Prostate gland (tissue), 2 donors: ENCODE measurements around the gene ITGA6.

Experiments
- POLR2A ChIP-seq: fragments of 450-650 bp; IDR thresholded peaks from one replicate; pipeline ENCODE4 v1.6.1; 2016; ENCODE audit warnings: antibody characterized with exemption, mild to moderate bottlenecking
- TF ChIP-seq, protein P1 (sequence below), 4 experiments: fragments of 200-600 bp in 2 of 4; fragments of 450-650 bp in 2 of 4; sonication (generic) in 2 of 4; IDR thresholded peaks; 1 replicate in 3 of 4; 2 replicates in 1 of 4; pipeline ENCODE4 v1.5.1; 2016 to 2019; ENCODE audit warnings: antibody characterized with exemption in 4 of 4, mild to moderate bottlenecking in 2 of 4, moderate library complexity in 2 of 4

DNA sequence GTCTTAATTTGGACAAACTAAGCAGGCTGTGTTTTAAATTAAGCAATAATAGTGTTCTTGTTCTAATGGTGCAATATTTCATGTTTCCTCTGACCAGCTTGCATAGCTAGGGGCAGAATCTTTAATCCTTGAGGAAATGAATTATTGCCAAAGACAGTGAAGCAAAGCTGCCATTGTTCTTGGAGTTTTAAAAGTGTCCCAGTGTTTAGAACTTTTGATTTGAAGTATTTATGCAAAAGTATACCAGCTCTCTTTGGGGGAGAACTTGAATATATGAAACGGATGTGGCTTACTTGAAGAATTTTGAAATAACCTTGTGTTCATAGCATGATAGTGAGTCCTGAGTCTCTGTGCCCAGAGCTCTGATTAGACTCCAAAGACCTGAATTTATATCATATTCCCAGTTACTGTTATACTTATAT is 33.4 kb downstream of the ITGA6 start:
- TF ChIP-seq, protein P1, sequence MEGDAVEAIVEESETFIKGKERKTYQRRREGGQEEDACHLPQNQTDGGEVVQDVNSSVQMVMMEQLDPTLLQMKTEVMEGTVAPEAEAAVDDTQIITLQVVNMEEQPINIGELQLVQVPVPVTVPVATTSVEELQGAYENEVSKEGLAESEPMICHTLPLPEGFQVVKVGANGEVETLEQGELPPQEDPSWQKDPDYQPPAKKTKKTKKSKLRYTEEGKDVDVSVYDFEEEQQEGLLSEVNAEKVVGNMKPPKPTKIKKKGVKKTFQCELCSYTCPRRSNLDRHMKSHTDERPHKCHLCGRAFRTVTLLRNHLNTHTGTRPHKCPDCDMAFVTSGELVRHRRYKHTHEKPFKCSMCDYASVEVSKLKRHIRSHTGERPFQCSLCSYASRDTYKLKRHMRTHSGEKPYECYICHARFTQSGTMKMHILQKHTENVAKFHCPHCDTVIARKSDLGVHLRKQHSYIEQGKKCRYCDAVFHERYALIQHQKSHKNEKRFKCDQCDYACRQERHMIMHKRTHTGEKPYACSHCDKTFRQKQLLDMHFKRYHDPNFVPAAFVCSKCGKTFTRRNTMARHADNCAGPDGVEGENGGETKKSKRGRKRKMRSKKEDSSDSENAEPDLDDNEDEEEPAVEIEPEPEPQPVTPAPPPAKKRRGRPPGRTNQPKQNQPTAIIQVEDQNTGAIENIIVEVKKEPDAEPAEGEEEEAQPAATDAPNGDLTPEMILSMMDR (IDR thresholded peaks at IDR 0.05), result no peak
- TF ChIP-seq POLR2A, result no peak
